GM20431 (cell line): ENCODE results near the gene FAM8A1.

Experiments
- in situ Hi-C: fragments of 300-500 bp; cut with MseI, MboI; formaldehyde crosslinking; loops from one replicate; pipeline ENCODE4 v1.15.0; 2020; ENCODE audit warnings: low sequenced_read_pairs; ENCODE audit not compliant: unreplicated experiment

FAM8A1 gene

DNA sequence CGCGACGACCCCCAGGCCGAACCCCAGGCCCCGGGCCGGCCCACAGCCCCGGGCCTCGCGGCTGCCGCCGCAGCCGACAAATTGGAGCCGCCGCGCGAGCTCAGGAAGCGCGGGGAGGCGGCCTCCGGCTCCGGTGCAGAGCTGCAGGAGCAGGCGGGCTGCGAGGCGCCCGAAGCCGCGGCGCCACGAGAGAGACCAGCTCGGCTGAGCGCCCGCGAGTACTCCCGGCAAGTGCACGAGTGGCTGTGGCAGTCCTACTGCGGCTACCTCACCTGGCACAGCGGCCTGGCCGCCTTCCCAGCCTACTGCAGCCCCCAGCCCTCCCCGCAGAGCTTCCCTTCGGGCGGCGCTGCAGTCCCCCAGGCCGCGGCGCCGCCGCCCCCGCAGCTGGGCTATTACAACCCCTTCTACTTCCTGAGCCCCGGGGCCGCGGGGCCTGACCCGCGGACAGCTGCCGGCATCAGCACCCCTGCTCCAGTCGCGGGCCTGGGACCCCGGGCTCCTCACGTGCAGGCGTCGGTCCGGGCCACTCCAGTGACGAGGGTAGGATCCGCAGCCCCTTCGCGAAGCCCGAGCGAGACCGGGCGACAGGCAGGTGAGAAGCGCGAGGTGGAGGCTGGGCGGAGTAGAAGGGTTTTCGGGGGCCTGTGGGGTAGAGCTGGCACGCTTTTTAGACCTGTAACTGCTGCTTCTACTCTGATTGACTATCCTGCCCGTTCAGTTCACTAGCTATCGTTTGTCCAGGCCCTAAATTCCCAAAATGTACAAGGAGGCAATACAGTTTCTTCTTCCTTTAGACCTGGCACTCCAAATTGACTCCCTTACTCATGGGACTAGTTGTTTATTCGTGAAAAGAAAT, 654 bp downstream of the FAM8A1 start:
- in situ Hi-C loops: no loop called here

DNA sequence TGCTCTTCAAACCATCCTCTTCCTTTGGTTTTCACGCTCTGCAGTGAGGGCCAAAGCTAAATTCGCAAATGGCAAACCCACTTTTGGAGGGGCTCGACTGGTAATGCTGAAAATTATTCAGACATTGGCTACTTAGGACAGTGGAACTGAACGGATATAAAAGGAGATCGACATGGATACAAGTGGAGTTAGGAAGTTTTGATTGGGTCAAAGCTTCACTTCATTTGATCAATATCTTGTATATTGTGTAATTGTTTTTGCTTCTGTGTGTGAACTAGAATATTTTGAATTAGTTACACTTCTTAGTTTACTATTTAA, 1.2 kb downstream of the FAM8A1 start:
- in situ Hi-C loops: no loop called here

GRCh38 chr6:17602888-17603287, 2.8 kb downstream of the FAM8A1 start:
- in situ Hi-C loops: no loop called here

GRCh38 chr6:17606606-17607005, 6.5 kb downstream of the FAM8A1 start:
- in situ Hi-C loops: no loop called here

- in situ Hi-C loops: no loop called here
Observed at GRCh38 chr6:17610835-17611234, 10.7 kb downstream of the FAM8A1 start.

DNA sequence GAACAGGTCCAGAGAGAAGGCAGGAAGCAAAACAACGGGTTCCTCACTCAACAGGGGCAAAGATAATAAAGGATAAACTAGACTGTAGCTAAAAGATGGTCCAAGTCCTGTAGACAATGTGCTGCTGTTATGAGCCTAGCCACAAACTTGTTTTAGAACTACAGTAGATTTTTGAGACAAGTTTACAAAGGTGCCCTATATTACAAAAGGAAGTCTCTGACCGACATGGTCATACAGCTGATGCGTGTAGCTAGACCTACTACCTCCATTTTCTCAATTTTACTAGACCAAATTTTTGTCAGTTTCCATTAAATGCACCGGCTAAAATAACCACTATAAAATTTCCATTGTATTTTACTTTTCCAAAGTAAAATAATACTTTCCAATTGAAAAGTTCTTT, 11.9 kb downstream of the FAM8A1 start:
- in situ Hi-C loops: no loop called here

- in situ Hi-C loops: no loop called here
Observed at GRCh38 chr6:17615794-17616193, 15.7 kb downstream of the FAM8A1 start.

DNA sequence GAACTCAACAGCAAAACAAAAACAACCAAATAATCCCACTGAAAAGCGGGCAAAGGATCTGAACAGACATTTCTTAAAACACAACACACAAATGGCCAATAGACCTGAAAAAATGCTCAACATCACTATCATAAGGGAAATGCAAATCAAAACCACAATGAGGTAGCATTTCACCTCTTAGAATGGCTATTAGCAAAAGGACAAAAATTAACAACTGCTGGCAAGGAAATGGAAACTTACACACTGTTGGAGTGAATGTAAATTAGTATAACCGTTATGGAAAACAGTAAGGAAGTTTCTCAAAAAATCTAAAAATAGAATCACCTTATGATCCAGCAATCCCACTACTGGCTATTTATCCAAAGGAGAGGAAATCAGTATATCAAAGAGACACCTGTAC, 20.9 kb downstream of the FAM8A1 start:
- in situ Hi-C loops: no loop called here

- in situ Hi-C loops: no loop called here
Observed at GRCh38 chr6:17622144-17622543, 22.0 kb downstream of the FAM8A1 start.

DNA sequence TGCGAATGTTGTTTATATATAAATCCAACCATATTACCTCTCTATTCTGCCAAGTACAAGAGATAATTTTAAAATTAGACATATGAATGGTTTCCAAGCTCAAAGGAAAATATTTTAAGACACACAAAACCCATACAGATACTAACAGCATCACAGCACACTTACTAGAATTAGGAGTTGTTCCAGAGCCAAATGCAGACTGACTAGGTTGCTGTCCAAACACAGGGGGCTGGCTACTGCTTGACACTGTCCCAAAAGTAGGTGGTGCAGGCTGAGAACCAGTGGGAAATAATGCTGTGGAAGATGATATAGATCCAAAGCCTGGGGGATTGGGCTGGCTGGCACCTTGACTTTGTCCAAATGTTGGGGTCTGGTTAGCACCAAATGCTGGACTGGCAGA, 24.3 kb downstream of the FAM8A1 start:
- in situ Hi-C loops: no loop called here

- in situ Hi-C loops: no loop called here
Observed at GRCh38 chr6:17628873-17629272, 28.8 kb downstream of the FAM8A1 start.

DNA sequence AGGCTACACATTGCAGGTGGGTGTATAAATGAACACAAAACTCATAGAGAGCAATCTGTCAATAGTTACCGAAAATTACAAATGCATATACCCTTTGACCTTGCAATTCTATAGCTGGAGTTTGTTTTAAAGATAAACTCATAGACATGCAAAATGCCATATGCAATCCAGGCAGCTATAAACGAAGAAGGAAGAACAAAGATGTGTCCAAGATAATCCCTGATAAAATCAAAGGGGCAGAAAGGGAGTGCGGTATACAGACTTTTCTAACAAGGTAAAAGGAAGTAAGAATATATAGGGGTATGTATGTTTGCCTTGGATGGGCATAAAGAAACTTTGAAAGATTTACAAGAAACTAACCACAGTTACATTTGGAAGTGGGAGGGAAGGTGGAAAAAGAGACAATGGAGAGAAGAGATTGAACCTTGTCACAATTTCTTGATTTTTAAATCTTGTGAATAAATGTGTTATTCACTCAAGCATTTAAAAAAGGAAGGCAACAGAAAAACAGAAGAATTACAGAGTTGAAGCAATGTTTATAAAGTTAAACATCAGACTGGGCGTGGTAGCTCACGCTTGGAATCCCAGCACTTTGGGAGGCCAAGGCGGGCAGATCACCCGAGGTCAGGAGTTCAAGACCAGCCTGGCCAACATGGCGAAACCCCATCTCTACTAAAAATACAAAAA, 29.9 kb downstream of the FAM8A1 start:
- in situ Hi-C loops: no loop called here

GRCh38 chr6:17630511-17631073, 30.5 kb downstream of the FAM8A1 start:
- in situ Hi-C loops: no loop called here

DNA sequence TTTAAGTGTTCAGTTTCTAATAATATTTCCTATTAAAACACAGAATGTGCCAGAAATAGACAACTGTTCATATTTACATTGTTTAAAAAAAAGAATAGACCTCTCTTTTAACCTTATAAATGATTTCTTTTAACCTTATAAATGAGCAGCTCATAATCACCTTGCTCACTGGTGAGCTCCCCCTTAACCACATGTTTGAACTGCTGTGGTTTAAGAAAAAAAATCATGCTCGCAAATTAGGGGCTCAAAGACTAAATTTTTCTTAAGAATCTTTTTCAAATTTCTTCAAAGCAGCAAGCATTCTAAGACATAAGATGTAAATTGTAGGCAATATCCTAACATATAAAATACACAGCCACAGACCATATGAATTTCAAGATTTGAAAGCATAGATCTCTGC, 32.8 kb downstream of the FAM8A1 start:
- in situ Hi-C loops: no loop called here

DNA sequence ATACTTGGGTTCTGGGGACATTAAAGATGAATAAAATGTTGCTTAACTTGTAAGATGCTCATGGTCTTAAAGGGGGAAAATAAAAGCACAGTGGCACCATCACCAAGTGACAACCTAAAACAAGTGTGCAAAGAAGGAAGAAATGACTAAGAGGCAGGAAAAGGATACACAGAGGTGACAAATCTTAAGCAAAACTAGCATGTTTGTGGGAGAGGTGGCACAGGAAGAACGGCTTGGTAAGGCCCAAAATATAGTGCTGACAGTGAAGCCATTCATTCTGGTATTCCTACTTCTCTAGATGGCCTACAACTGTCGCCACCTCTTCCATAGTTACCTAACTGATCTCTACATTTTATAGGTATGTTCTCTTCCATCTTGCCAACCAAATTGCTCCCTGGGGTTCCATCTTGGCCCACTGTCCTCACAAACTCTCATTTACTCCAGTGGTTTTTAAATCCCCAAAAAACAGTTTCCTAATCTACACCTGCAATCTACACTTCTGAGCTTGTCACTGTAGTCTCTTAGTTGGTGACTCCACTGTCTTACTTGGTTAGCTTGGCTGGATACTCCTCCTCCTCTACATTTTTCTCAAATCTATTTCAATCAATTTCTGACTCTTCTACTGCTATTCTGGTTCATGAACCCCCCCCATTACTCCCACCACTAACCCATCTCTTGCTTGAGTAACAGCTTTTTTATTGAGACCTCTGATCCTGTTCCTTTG, 33.5 kb downstream of the FAM8A1 start:
- in situ Hi-C loops: no loop called here

- in situ Hi-C loops: no loop called here
Observed at GRCh38 chr6:17635568-17635967, 35.5 kb downstream of the FAM8A1 start.

DNA sequence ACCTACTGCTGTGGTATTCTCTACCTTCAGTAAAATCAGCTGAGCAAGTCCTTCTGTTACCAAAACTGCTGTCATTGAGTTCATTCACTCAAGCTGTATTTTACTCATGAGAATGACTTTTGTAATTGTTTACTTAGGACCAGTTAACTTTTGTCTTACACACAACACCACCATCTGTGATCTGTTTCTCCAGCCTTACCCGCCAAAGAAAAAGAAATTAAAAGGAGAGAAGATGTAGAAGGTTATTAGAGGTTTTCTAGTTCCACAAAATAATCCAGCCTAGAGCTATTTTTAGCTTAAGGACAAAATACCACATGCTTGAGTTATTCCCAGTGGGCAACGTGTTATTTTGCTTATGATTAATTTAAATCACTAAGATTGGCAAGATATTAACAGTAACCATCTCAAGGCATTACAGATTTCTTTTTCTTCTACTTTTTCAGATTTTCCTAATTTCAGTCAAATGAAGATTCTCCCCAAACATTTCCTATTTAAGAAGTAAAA, 38.2 kb downstream of the FAM8A1 start:
- in situ Hi-C loops: no loop called here

GRCh38 chr6:17640477-17640917, 40.4 kb downstream of the FAM8A1 start:
- in situ Hi-C loops: no loop called here

- in situ Hi-C loops: no loop called here
Observed at GRCh38 chr6:17648745-17649144, 48.6 kb downstream of the FAM8A1 start.

GRCh38 chr6:17650656-17651309, 50.7 kb downstream of the FAM8A1 start:
- in situ Hi-C loops: no loop called here
